Activated gamma-delta T cell treated with anti-CD3 and anti-CD28 coated beads, Interleukin-2, amount 50 U/mL, for 16 hours (primary cell): ENCODE results near the gene RHO.

ENCODE experiments used
- DNase-seq: peaks from one replicate; pipeline ENCODE4 v3.0.0-alpha.2; 2020; ENCODE audit warnings: low read depth

The RHO gene

DNA sequence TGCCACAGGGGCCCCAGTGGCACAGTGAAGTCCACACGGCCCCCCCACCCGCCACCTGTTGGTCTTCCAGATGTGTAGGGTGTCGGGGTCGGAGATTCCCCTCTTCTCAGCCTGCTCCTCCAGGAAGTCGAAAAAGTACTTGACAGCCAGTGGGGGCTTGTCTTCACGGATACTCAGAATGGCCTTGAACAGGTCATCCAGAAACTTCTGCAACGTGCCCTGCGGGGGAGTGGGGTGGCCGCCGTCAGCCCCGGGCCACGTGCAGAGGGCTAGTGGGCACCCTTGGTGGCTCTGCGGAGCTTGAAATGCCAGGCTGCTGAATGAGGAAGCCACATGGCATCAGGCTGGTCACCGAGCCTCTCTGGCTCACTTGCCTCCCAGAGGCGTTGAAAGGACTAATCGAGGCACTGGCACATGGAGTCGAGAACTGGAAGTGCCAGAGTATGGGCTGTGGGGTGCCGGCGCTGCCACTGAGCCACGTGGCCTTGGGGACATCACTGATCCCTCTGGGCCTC is 31.2 kb downstream of the RHO start:
- no peak for DNase-seq

DNA sequence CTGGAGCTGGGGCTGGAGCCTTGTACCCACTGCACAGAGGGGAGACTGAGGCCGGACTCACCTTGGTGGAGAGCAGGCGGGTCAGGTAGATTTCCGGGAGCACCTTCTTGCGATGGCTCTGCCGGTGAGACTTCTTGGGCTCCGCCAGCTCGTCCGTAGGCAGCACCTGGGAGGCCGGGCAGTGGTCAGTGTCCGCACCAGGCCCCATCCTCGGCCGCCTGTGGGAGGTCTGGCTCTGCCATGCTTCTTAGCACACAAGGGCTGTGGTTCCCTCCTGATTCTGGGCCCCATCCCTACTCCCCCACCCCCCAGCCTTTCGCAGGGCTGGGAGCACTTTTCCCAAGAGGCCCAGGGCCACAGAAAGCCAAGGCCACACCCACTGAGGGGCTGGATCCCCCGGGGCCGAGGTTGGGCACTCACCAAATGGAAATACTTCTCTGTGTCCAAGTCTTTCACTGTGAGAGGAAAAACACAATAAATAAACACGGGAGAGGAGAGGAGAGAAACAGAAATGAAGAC is 31.9 kb downstream of the RHO start:
- DNase-seq: no peak

DNA sequence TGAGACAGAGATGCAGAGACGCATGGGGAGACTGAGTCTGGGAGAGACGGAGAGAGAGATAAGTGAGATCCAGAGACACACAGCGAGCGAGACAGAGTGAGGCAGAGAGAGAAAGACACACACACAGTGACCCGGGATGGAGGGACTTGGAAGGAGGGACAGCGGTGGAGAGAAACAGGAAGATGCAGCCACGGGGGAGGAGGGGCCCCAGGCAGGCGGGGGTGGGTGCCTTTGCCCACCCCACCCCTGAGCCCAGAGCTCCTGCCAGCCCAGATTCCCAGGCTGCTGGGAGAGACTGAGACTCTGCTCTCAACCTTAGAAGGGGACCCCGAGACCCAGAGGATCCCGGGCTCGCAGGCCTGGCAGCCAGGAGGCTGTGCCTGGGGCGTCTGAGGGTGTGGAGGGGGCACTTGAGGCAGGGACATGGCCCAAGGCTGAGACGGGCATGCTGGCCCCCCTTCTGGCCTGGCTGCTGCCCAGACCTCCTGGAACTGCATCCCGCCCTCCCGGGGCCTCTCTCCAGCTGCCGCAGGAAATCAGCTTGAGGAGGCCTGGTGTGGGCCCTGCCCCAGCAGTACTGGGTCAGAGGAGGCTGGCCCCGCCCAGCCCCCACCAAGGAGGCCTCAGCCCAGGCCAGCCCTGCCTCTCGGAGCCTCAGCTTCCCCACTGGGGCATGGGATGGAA is 32.6 kb downstream of the RHO start:
- no peak for DNase-seq

DNA sequence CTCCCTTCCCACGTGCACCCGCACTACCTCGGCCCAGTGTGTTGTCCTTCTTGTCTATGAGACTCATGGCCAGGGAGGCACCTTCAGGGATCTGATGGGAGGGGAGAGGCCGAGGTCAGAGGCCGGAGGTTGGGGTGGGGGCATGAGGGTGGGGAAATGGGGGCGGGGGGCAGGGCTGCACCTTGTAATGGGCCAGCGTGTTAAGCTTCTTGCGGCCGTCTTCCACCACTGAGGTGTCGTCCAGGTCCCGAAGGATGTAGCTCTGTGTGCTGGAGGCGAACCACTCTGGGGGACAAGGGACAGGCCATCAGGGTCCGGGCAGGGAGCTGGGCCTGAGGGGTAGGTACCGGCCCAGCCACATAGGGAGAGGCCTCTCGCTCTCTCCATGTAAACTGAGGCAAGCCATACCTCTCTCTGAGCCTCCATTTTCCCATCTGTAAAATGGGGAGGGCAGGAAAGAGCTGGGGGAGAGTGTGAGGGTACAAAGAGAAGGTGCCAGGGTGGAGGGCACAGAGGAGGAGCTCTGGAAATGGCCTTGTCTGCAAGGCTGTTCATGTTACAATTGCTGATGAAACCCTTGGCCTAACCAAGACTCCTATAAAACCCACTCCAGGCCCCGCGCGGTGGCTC is 33.3 kb downstream of the RHO start:
- DNase-seq: no peak

DNA sequence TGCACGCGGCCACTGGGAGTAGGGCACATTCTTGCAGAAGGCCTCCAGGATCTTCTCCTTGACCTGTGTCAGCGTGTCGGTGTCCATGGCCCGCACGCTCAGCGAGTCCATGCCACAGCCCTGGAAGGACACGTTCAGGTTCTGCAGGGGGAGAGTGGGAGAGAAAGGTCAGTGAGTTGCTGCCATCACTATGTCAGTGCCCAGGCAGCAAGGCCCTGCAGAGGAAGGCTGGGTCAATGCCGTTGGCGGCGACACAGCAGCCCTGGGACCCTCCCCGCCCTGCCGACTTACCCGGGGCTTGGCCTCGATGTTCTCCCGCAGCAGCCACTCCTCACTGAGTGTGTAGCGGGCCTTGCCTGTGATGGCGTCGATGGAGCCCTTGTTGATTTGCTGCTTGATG is 34.4 kb downstream of the RHO start:
- no peak for DNase-seq

DNA sequence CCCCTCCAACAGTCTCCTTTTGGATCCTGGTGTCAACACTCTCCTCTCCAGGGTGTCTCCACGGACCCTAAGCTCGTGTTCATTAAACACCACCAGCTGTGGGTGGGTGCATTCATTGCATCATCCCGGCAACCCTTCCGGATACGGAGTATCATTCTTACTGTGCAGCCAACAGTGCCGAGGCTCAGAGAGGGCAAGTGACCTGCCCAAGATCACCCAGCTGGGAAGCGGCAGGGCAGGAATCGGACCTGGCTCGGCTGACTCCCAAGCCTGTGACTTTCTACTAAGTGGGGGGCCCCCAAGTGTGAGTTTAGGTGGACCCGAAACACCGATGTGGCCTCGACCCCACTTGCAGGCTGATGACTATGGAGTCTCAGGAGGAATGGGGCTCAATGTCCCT is 34.9 kb downstream of the RHO start:
- no peak for DNase-seq

DNA sequence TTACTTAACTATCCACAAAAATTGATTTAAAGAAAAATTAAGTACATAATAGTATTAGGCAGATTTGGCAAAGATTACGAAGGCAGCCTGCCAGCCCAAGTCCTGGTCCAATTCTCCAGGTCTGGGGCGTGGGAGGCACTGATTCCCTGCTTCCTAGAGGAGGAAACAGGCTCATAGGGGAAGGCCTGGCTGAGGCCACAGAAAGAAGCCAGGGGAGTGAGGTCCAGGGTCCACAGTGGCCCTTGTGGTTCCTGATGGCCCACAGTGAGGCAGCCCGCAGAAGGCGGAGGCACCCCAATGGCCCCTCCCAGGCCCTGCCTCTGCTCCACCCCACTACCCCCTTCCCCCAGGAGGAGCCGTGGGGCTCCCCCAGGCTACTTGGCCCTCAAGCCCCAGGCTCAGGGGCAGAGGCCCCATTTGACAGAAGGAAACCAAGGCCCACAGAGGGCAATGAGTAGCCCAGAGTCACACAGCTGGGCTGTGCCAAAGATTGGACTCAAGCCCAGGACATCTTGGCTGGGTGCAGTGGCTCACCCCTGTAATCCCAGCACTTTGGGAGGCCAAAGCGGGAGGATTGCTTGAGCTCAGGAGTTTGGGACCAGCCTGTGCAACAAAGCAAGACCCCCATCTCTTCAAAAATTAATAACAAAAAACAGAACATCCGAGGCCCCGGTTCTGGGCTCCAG is 35.6 kb downstream of the RHO start:
- DNase-seq: no peak

DNA sequence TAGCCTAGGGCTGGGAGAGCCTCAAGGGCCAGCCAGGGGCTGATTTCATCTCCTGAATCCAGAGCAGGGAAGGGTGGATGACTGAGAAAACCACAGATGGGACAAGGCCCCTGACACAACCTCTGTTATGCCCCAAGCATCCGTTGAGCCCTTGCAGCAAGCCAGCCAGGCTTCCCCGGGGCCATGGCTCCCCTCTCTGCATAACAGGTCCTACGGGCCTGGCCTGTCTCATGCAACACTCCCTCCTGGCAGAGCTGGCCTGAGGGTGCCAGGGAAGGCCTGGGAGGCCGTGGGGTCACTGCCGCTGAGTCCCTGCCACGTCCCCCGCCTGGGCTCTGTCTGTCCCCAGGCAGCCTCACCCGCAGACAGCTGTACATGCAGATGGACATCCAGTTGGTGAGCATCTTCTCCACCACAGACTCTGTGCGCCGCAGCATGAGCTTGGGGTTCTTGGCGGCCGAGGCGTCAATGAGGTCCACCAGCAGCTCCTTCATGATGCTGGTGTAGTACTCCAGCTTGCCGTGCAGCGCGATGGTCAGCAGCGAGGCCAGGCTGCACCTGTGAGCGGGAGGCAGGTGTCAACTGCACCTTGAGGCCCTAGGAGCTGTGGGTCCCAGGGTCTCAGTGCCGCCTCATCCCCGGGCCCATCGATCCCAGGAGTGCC is 36.7 kb downstream of the RHO start:
- DNase-seq: no peak

DNA sequence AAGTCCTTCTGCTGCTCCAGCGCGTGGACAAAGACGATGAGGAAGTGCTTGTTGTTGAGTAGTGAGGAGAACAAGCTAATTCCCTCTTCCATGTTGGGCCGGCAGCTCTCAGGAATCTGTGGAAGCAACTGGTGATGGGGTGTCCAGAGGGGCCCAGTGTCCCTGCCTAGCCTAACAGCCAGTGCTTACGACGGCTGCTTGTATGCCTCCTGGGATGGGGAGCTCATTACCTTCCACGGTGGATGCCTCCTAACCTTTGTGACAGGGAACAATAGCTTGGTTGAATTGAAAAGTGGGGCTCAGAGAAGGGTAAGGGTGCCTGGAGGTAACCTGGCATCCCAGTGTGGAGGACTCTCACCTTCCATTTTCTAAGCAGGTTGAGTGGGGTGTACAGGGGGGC is 37.5 kb downstream of the RHO start:
- DNase-seq: no peak

DNA sequence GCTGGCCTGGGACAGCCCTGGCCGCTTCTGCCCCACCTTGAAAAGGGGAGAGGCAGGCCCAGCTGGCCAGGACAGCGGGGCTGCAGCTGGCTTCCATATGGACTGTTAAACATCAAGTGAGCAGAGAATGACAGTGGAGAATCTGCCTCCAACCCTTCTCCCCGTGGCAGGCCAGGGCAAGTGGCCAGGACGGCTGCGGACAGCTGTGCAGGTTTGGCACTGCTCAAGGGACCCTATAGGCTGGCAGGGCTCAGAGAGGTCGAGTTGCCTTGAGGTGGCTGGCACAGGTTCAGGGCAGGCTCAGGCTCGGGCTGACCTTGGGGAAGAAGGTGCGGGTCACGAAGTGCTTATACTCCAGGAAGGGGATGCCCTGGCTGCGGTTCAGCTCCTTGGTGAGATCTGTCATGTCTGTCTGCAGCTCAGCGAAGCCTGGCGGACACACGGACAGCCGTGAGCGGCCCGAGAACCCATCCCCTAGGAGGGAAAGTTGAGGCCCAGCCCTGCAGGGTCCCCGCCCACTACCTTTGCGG is 38.8 kb downstream of the RHO start:
- no peak for DNase-seq

DNA sequence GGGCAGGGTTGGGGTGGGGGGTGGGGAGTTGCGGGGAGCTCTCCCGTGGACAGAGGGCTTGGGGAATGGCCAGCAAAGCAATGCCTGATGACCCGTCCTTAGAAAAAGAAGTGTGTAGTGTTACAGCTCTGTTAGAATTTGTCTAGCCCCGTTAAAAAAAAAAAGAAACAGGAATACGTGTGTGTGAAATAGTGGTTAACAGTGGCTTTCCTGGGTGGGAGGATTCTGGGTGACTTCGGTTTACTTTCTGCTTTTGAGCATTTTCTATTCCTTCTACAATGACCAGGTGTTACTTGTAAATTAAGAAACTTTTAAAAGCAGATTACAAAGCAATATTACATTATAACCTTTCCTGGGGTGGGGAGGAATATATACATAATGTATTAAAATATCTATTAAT is 39.5 kb downstream of the RHO start:
- DNase-seq: no peak

DNA sequence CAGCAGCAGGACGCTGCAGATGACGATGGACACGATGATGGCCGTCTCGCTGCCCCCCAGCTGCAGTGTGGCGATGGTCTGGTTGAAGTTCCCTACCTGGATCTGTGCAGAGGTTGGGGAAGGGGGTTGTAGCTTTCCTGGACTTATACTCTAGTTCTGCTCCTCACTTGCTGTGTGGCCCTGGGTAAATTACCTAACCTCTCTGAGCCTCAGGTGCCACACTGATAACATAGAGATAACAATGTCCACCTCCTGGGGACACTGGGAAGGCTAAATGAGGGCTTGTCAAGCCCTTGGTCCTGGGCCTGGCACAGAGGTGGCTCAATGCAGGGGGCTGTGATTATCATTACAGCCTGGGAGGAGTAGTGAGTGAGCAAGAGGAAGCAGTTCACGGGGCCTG is 41.4 kb downstream of the RHO start:
- DNase-seq: no peak

DNA sequence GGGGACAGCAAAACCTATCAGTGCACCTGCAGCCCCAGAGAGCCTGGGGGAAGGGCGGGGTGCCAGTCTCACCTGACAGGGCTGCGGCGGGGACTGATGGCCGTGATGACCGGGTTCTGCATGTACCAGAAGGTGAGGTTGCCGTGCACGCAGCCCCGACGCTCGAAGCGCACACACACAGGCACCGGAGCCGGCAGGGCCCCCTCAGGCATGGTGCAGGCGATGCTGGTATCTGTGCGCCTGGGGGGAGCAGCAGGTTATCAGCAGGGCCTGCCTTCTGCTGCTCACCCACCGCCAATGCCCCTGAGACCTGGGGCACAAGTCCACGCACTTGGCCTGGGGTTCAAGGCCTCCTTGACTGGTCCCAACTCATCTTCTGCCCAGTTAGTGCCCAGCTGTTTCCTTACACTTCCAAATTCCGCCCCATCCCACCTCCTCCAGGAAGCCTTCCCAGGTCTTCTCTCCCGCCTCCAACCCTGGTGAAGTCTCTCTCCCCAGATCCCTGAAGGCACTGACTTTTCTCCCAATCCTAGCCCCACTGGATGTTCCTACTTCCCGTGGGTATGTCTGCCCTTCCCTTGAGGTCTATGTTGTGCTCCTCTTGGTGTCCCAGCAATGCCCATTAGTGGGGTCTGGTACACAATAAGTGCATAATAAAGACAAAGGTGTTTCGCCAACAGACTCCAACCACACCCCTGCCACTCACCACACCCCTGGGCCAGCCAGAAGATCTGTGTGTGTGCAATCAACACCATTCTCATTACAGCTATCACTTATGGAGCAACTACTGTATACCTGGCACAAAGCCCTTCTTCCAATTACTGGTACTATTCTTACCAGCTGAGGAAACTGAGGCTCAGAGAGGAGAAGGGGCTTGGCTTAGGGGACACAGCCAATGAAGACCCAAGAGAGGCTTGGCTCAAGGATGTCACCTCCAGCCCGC is 43.4 kb downstream of the RHO start:
- no peak for DNase-seq

DNA sequence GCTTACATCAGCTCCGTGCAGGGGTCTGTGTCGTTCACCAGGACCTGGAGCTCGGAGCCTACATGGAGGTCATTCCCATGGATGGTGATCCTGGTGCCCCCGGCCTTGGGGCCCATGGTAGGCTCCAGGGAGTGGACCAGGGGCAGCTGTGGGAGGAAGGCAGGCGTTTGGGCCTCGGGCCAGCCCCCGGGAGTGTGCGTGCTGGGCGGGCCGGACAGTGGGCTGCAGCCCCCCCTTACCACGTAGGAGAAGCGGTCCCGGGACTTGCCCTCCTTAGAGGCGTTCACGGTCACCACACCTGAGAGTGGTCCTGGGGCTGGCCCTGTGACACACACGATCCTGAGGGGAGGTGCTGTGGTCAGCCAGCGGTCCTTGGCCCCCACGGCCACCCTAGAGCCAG is 44.2 kb downstream of the RHO start:
- no peak for DNase-seq

DNA sequence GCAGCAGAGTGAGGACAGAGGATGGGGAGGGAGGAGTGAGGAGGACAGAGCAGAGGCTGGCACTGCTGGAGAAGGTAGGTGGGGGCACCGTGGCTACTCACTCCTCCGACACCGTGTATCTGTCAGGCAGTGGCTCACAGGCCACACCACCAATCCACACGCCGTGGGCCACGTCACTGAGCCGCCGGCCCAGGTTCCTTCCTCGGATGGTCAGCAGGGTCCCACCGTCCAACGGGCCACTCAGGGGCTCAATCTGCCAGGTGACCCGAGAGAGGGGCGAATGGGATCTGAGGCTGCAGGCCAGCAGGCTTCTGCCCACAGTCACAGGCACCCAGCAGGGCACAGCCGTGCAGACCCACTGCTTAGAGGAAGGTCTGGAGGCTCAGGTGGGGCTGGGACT is 45.1 kb downstream of the RHO start:
- no peak for DNase-seq

DNA sequence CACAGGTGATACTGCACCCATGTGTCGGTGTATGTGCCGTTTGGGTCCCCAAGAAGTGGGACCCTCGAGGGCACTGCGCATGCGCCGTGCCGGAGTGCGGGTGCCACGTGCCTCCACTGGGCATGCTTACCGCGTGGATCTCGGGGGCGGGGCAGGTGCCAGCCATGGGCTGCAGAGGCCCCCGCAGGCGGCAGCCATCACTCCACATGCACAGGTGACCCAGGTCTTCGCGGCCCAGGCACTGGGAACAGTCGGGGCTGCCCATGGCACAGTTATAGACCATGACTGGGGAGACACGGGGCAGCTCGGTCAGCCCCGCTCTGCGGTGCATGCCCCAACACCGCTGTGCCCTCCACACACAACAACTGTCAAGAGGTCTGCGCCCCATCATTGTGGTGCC is 45.8 kb downstream of the RHO start:
- DNase-seq: no peak

DNA sequence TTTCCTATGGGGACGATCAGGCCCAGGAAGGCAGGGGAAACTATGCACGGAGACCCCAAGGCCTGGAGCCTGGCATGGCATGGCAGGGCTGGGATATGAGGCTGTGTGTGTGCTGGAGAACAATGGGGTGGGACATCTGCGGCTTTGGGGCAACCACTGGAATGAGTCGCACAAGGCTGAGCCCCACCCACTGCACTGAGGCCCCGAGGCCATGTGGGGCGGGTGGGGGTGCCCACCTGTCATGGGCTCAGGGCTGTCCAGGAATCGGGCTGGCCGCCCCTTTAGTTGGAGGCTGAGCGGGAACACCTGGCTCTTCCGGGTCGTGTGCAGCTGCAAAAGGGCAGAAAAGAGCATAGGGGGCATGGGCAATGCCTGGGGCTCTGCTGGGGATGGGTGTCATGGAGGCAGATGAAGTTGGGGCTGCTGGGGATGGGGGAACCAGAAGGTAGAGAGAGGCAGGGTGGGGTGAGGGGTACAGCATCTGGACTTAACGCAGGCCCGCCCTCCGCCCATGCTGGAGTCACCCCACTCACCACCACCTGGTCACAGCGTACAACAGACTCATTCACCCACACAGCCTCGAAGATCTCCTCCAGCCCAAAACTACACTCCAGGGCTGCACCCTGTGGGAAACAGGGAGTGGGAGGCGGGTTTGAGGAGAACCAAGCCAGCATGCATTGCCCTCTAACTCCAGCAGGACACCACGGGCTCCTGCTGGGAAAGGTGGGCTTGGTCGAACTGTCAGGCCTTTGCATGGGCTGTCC is 47.0 kb downstream of the RHO start:
- no peak for DNase-seq

DNA sequence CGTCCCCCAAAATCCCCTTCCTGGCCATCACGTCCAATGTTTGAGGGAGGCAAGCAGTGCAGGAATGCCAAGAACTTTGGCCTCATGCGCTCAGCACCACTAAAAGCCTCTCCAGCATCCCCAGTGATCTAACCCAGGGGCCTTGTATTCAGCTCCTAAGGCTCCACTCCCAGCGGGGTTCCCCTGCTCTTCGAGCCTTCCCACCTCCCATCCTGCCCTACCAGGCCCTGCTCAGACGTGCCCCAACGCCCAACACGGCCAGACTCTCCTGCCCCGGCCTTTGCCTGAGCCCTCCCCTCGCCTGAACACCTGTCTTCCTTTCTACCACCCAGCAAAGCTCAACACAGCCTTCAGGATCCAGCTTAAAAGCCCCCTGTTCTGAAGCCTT is 47.6 kb downstream of the RHO start:
- no peak for DNase-seq

DNA sequence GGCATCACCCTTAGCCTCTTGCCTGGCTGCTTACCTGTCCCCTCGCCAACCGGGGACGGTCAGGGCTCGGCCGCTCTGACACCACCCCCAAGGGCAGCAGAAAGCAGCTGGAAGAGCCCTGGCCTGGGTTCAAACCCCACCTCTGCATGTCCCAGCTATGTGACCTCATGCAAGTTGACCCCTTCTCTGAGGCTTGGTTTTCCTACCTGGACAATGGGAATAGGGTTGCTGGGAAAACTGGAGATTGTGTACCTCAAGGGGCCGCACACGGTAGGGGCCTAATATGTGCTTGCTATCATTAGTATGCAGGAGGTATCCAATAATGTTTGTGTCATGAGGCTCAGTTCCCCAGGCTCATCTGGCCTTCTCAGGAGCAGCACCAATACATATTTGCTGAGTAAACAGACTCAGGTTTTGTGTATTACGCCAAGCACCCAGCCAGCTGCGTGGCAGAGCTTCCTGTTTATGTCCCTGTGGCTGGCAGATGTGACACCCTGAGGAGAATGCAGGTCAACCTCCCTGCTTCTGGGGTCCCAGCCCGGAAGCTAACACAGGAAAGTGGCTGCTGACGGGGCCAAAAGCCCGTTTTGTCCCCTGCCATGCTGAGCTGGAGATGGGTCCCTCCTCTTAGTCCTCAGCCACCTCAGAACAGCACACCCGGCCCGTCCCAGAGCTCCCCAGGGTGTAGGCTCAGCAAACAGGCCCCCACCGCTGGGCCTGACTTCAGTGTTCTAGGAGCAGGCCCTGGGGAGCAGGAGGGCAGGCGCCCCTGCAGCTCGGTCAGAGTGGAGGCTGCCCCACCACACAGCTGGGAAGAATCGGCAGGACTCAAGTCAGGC is 48.3 kb downstream of the RHO start:
- peak; percentile 55 for DNase-seq

DNA sequence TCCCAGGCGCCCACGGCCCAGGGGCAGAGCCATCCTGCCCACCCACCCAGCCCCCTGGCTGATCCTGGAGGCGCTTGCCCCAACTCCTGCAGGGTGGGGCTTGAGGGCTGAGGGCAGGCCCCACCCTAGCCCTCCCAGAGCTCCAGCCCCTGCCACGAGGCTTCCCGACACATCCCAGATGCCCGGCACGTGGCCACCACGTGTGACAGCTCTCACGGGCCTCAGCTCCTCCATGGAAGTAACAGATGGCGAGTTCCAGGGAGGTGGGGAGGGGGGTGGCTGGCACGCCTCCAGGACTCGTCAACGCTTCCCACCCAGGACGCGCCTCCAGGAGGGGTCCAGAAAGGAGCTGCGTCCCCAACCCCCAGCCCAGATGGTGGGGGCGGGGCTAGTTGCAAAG is 48.9 kb downstream of the RHO start:
- DNase-seq: no peak
